ENCODE measurements around the gene EGFR. TPM values are rescaled to one million over a fixed set of nuclear protein-coding genes. Genes with fewer than 3 reads are reported as not detected.

EGFR gene
- total RNA-seq, 1 experiment from 2014 or later, result 448 TPM

DNA sequence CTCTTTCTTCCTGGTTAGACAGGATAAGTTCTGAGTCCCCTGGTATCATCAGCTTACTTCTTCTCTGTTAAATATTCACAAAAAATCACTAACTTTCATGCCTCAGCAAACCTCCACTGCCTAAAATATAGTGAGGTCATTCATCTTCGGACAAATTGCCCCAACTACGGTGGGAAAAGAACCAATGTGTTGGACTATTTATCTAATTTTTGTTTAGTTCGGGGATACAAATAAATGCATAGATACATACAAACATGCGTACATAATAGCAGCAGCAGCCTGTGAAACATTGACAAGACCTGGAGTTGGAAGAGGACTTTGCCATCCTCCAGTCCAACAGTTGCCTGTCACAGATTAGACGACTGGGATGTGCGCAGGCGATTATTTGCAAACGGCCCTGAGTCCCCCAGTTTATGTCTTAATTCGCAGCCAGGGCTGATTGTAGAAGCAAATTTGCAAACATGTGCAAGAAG is 51.5 kb downstream of the EGFR start:
- peaks cover 76% of the 10 kb centered on the region for H3K36me3 Mint-ChIP-seq (ENCODE audit: insufficient read depth, unreplicated experiment)
- TF ChIP-seq, protein P1, sequence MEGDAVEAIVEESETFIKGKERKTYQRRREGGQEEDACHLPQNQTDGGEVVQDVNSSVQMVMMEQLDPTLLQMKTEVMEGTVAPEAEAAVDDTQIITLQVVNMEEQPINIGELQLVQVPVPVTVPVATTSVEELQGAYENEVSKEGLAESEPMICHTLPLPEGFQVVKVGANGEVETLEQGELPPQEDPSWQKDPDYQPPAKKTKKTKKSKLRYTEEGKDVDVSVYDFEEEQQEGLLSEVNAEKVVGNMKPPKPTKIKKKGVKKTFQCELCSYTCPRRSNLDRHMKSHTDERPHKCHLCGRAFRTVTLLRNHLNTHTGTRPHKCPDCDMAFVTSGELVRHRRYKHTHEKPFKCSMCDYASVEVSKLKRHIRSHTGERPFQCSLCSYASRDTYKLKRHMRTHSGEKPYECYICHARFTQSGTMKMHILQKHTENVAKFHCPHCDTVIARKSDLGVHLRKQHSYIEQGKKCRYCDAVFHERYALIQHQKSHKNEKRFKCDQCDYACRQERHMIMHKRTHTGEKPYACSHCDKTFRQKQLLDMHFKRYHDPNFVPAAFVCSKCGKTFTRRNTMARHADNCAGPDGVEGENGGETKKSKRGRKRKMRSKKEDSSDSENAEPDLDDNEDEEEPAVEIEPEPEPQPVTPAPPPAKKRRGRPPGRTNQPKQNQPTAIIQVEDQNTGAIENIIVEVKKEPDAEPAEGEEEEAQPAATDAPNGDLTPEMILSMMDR (IDR thresholded peaks at IDR 0.05; ENCODE audit: unreplicated experiment), result no peak
- H3K4me3 Mint-ChIP-seq (ENCODE audit: unreplicated experiment), result no peak overlapping the region
- DNase-seq (ENCODE audit: unreplicated experiment), result no peak
- CTCF ChIA-PET, result interaction anchor here (0.7 to 1.6 kb wide), 2 partner anchors 107 to 297 kb away, joined by 3 to 7 read pairs; no protein-coding TSS in a partner anchor
- H3K9me3 Mint-ChIP-seq (ENCODE audit: unreplicated experiment), result no peaks in the 10 kb centered on the region
- H3K27me3 Mint-ChIP-seq (ENCODE audit: insufficient read depth, unreplicated experiment), result no peaks in the 10 kb centered on the region
- peaks cover 59% of the 10 kb centered on the region for H3K4me1 Mint-ChIP-seq (ENCODE audit: insufficient read depth, unreplicated experiment)
- POLR2A ChIA-PET, result interaction anchor here (0.9 to 1.8 kb wide), 4 partner anchors 14 to 124 kb away, joined by 3 to 4 read pairs (median 3); no protein-coding TSS in a partner anchor
- H3K27ac Mint-ChIP-seq (ENCODE audit: low read depth, unreplicated experiment), result peak overlapping the region; percentile 59
- BruUV-seq (replicated peaks), result no TSS peak
- intact Hi-C loops (cut with micrococcal nuclease), result loop anchor here (5.0 kb wide), 1 partner anchor 233 kb away; no protein-coding TSS in a partner anchor

DNA sequence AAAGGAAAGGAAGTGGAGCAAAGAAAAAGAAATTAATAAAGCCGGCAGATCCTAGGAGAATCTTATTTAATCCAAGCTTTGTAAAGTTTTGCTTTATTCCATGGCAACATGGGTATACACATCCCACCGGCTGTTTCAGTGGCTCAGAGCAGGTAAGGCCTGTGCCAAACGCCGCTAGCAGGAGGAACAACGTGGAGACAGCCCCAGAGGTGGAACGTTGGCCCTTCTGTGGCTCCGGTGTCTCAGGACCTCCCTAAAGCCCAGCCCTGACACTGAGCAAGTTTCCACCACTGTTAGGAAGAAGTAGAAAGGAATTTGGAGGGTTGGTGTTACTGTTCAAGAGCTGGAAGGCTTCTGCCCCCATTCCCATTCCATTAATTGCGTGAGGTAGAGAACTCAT is 52.0 kb downstream of the EGFR start:
- Mint-ChIP-seq H3K27me3 (ENCODE audit: insufficient read depth, unreplicated experiment) (no peaks in the 10 kb centered on the region), H3K36me3 (ENCODE audit: insufficient read depth, unreplicated experiment) (peaks cover 70% of the 10 kb centered on the region), H3K4me3 (ENCODE audit: unreplicated experiment) (no peak overlapping the region), H3K9me3 (ENCODE audit: unreplicated experiment) (no peaks in the 10 kb centered on the region), H3K27ac (ENCODE audit: low read depth, unreplicated experiment) (peak overlapping the region; percentile 59), H3K4me1 (ENCODE audit: insufficient read depth, unreplicated experiment) (peaks cover 54% of the 10 kb centered on the region)
- intact Hi-C loops (cut with micrococcal nuclease), result loop anchor here (5.0 kb wide), 1 partner anchor 234 kb away; no protein-coding TSS in a partner anchor
- DNase-seq (ENCODE audit: unreplicated experiment), result no peak
- TF ChIP-seq, protein P1 (IDR thresholded peaks at IDR 0.05; ENCODE audit: unreplicated experiment), result no peak
- POLR2A ChIA-PET, result interaction anchor here (0.9 to 3.4 kb wide), 6 partner anchors 14 to 240 kb away, joined by 3 to 14 read pairs (median 4); no protein-coding TSS in a partner anchor
- CTCF ChIA-PET, result interaction anchor here (0.7 to 1.6 kb wide), 2 partner anchors 107 to 297 kb away, joined by 3 to 7 read pairs; no protein-coding TSS in a partner anchor
- no TSS peak for BruUV-seq (replicated peaks)

DNA sequence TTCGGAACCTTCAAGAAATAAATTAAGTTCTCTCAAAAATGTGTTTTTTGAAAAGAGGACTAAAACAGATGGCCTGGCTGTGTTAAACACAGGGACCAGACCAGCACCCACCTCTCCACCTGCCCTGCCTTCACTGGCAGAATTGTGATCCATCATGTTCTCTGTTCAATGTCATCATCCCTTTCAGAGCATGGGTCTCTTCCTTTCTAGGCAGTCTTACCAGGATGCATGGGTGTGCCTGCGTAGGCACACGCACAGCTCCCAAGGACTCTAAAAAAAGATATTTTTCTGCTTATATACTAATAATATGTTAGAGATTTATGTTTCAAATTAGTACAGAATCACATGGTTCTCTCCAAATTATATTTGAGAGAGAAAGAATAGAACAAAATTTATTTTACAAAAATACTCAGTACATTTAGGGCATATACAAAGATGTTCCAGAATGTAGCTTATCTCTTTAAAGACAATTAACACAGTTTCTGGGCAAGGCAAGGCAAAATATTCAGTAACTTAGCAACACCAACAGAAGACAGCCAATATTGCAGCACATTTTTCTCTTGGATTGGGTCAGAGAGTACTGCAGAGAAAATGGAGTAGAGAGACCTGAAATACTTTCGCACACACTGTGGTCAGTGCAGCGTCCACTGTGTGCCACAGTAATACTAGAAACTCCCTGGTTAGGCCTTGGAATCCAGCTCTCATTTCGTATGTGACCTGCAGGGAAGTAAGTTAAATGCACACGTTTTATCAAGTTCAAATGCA is 52.8 kb downstream of the EGFR start:
- POLR2A ChIA-PET, result interaction anchor here (1.1 to 3.4 kb wide), 7 partner anchors 13 to 240 kb away, joined by 3 to 15 read pairs (median 4); no protein-coding TSS in a partner anchor
- no peaks in the 10 kb centered on the region for H3K9me3 Mint-ChIP-seq (ENCODE audit: unreplicated experiment)
- DNase-seq (ENCODE audit: unreplicated experiment), result no peak
- BruUV-seq (replicated peaks), result no TSS peak
- TF ChIP-seq, protein P1 (IDR thresholded peaks at IDR 0.05; ENCODE audit: unreplicated experiment), result no peak
- H3K27me3 Mint-ChIP-seq (ENCODE audit: insufficient read depth, unreplicated experiment), result no peaks in the 10 kb centered on the region
- peaks cover 50% of the 10 kb centered on the region for H3K4me1 Mint-ChIP-seq (ENCODE audit: insufficient read depth, unreplicated experiment)
- H3K36me3 Mint-ChIP-seq (ENCODE audit: insufficient read depth, unreplicated experiment), result peaks cover 70% of the 10 kb centered on the region
- intact Hi-C loops (cut with micrococcal nuclease), result loop anchor here (5.0 kb wide), 1 partner anchor 234 kb away; no protein-coding TSS in a partner anchor
- CTCF ChIA-PET, result interaction anchor here (0.6 to 1.5 kb wide), 3 partner anchors 74 to 193 kb away, joined by 3 to 4 read pairs (median 3); no protein-coding TSS in a partner anchor
- H3K4me3 Mint-ChIP-seq (ENCODE audit: unreplicated experiment), result no peak overlapping the region
- no peak overlapping the region for H3K27ac Mint-ChIP-seq (ENCODE audit: low read depth, unreplicated experiment)

DNA sequence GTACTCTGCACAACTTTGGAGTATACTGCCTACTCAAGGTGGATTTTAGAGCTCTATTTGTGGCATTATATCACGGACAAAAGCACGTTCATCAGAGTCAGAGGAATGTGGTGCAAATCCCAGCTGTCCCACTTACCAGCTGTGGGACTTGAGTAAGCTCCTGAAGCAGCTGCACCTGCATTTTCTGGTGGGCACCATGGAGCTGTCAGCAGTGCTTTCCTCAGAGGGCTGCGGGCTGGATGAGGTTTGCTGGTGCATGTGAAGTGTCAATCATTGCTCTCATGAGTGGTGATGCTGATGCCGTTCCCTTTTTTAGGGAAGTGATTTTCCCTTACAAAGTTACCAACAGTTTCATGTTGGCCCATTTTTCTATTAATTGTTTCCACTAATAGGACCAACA is 53.4 kb downstream of the EGFR start:
- Mint-ChIP-seq H3K27ac (ENCODE audit: low read depth, unreplicated experiment) (no peak overlapping the region), H3K4me3 (ENCODE audit: unreplicated experiment) (no peak overlapping the region), H3K27me3 (ENCODE audit: insufficient read depth, unreplicated experiment) (no peaks in the 10 kb centered on the region), H3K36me3 (ENCODE audit: insufficient read depth, unreplicated experiment) (peaks cover 70% of the 10 kb centered on the region), H3K4me1 (ENCODE audit: insufficient read depth, unreplicated experiment) (peaks cover 45% of the 10 kb centered on the region), H3K9me3 (ENCODE audit: unreplicated experiment) (no peaks in the 10 kb centered on the region)
- TF ChIP-seq, protein P1 (IDR thresholded peaks at IDR 0.05; ENCODE audit: unreplicated experiment), result no peak
- intact Hi-C loops (cut with micrococcal nuclease), result loop anchor here (5.0 kb wide), 1 partner anchor 235 kb away; no protein-coding TSS in a partner anchor
- POLR2A ChIA-PET, result interaction anchor here (1.1 to 3.4 kb wide), 9 partner anchors 7 to 241 kb away, joined by 3 to 15 read pairs (median 4); no protein-coding TSS in a partner anchor
- no peak for DNase-seq (ENCODE audit: unreplicated experiment)
- no TSS peak for BruUV-seq (replicated peaks)
- CTCF ChIA-PET, result interaction anchor here (0.6 to 1.5 kb wide), 3 partner anchors 73 to 127 kb away, joined by 3 to 4 read pairs (median 3); no protein-coding TSS in a partner anchor
